Measurements from ENCODE around the gene EML6.

- TF ChIP-seq POLR2A (IDR thresholded peaks at IDR 0.05) (no peak), CTCF (IDR thresholded peaks at IDR 0.05) (no peak)
Measured at GRCh38 chr2:54763636-54764291, 40.3 kb downstream of the EML6 start.
